Neural progenitor cell (in vitro differentiated cells): Measurements from ENCODE around the gene TMEM41B.

Source experiments
- EZH2 ChIP-seq: fragments of 200-600 bp; sonication (generic); IDR thresholded peaks from 2 replicates; pipeline ENCODE4 v1.6.1; 2017; ENCODE audit warnings: antibody characterized with exemption, mild to moderate bottlenecking, moderate library complexity
- TF ChIP-seq, protein P1 (sequence below): fragments of 200-600 bp; sonication (generic); IDR thresholded peaks from 2 replicates; pipeline ENCODE4 v1.5.1; 2017; ENCODE audit warnings: antibody characterized with exemption, mild to moderate bottlenecking

DNA sequence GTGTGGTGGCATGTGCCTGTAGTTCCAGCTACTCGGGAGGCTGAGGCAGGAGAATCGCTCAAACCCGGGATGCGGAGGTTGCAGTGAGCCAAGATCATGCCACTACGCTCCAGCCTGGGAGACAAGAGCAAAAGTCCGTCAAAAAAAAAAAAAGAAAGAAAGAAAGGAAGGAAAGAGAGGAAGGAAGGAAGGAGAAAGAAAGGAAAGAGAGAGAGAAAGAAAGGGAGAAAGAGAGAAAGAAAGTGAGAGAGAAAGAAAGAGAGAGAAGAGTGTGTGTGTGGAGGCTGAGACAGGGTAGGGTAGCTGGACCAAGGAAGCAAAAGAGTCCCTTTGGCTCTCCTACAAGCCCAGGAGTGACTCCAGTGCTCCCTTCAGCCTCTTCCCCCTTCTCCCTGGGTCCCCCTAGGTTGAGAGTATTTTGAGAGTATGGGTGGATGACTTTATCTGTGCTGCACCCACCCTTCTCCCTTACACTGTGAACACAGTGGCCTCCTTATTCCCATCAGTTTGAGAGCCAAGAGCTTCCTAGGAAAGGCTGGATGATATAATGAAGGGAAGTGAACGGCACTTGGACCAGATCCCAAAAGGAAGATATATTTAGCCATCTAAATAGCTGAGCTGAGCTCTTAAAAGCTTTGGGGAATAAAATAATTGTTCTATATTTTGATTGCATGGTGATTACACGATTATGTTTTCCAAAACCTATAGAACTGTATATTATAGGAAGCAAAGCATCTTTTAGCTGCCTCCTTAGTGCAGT lies 39.7 kb downstream of the TMEM41B start:
- no peak for TF ChIP-seq EZH2
- TF ChIP-seq, protein P1, sequence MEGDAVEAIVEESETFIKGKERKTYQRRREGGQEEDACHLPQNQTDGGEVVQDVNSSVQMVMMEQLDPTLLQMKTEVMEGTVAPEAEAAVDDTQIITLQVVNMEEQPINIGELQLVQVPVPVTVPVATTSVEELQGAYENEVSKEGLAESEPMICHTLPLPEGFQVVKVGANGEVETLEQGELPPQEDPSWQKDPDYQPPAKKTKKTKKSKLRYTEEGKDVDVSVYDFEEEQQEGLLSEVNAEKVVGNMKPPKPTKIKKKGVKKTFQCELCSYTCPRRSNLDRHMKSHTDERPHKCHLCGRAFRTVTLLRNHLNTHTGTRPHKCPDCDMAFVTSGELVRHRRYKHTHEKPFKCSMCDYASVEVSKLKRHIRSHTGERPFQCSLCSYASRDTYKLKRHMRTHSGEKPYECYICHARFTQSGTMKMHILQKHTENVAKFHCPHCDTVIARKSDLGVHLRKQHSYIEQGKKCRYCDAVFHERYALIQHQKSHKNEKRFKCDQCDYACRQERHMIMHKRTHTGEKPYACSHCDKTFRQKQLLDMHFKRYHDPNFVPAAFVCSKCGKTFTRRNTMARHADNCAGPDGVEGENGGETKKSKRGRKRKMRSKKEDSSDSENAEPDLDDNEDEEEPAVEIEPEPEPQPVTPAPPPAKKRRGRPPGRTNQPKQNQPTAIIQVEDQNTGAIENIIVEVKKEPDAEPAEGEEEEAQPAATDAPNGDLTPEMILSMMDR, result no peak
